ENCODE measurements around the gene ARHGEF4.

ARHGEF4 gene

DNA sequence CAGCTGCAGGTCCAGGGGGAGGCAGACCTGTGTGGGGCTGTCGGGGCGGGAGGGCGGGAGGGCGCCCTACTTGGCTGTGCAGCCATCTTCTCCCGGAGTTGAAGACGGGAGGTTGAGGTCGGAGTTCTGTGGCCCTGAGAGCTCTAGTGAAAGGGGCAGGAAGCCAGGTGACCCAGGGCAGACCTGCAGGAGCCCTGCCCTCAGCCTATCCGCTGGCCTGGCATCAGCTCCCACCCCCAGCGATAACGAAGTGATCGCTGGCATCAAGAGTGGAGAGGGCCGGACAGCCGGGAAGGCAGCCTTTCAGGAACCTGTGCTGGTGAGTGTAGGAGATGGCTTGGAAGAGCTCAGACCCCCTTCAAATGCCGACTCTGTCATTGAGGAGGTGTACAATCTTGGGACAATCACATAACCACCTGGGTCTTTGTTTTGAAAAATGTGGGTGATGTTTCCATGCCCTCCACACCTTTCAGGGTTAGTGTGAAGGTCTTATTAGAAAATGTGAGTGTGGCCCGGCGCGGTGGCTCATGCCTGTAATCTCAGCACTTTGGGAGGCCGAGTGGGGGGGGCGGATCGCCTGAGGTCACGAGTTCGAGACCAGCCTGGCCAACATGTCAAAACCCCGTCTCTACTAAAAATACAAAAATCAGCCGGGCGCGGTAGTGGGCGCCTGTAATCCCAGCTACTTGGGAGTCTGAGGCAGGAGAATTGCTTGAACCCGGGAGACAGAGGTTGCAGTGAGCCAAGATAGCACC lies 1.3 kb downstream of the ARHGEF4 start:
- DNase-seq: no peak

DNA sequence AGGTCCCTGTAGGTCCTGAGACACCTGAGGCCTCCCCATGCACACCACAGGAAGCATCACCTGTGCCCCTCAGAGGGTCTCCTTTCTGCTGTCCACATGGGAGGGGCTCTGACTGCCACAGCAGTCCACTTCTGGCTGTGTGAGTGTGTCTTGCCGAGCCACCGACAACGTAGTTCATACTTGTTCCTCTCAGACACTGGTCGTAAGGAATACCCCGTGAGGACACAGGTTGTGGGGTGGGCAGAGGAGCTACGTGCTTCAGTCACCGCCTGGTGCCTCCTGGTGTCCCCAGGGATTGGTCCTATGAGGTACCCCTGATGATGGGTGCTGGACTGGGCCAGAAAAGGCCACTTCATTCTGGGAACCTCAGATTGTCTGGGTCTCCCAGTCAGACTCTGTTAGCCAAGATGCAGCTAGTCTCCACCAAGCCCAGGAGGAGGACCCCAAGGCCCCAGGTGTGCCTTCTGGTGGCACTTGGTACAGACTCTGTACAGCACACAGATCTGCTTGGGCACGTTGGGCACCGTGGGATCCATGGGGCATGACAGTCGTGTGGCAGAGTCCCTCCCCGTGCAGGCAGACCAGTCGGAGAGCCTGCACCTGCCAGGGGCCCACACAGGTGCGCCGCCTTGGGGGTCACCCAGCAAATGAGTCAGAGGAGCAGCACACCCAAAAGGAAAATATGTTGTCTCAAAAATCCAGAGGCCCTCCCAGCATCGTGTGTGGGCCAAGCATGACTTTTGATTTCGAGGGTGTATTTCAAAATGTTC lies 2.5 kb downstream of the ARHGEF4 start:
- DNase-seq: no peak

DNA sequence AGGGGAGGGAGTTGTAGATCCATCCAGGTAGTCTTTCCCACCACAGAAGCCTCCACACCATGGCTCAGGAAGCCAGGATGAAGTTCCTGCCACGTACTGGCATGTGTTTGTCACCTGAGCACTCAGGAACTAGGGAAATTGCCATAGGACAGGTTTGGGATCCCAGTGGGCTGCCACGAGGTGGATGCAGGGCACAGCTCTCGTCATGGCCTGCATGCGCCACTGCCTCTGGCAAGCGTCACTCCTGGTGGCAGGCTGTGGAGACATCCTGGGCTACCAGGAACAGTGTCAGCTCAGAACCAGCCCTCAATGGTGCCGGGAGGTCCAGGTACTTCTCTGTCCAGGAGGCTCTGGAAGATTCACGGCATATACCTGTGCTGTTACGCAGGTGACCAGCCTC lies 3.8 kb downstream of the ARHGEF4 start:
- no peak for DNase-seq

DNA sequence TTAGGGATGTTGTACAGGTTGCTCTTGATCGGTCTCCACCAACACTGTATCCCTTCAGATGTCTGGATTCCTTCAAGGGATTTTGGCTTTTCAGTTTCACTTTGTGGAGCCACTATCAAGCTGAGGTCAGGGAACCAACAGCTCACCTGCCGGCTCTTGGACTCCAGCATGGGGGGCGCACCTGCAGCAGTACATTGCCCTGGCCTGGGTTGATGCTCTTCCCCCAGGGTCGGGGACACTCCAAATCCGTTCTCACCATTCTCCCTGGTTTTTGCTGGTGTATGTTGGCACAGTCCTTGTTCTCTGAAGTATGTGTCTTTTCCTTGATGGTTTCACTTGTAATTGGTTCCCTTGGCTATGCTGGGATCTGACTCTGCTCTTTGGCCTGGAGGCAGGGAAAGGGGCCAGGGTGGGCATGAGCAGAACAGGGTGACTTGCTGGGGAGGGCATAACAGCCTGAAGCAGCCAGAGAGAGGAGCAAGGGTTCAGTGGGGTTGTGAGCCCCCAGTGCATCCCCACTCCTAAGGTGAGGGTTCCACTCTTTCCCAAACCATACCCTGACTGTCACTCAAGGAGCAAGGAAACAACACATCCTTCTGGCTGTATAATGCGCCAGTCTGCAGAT lies 5.1 kb downstream of the ARHGEF4 start:
- no peak for DNase-seq

DNA sequence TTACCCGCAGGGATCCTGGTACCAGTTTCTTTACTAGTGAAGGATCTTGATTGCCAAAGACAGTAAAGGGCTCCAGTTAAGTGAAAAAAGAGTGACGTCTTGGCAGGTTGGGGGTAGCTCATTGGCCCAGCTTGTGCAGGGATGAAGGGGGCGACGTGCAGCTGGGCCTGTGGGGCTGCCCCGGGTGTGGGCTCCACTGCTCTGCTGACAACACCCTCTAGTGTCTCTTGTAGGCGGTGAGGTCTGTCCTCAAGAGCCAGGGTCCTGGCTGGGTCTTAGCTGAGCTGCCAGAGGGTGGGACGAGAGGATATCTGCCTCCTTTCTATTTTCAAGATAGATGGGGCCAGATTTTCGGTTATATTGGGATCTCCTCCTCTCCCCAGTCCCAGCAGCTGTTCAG lies 6.1 kb downstream of the ARHGEF4 start:
- DNase-seq: no peak

DNA sequence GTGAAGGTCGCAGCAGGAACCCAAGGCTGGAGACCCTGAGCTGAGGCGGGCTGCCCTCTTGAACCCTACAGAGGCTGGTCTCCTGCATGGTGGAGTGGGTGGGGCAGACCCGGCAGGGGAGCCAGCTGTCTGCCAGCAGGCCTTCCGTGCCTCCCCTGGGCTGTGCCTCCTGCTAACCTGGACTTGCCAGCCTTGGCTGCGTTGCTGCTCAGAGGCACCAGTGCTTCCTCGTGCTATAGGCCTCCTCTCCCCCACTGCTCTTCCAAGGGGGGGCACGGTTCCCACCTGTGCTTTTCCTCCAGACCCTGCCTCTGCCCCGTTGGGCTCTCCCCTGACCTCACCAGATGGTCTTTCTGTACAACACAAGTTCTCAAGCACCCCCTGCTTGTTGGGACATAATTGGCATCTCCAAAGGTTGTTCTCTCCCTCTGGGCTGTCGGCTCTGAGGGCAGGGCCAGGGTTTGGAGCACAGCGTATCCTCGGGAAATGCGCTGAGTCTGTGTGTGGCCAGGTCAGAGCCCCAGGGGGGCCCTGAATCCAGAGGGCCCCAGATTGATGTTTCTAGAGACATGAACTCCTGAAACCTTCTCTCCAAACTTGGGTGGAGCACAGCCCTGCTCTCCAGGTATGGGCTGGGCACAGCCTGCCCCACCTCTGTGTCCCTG lies 6.7 kb downstream of the ARHGEF4 start:
- DNase-seq: no peak

DNA sequence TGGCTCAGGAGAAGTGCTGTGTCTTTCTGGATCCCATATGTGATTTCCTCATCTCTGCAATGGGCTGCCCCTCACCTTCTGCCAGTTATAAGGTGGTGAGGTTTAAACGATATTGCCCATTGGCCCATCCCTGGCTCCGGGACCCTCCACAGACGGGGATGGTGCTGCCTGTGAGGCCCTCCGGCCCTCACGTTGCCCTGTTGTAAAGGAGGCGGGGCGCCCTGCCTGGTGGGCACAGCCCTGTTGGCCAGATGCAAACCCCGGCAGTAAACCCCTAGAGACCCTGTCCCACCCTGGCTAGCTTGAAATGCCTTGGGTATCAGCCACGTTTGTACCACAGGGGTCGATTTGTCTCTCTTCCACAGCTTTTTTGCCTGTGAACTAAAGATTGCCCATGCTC lies 7.4 kb downstream of the ARHGEF4 start:
- DNase-seq: no peak

DNA sequence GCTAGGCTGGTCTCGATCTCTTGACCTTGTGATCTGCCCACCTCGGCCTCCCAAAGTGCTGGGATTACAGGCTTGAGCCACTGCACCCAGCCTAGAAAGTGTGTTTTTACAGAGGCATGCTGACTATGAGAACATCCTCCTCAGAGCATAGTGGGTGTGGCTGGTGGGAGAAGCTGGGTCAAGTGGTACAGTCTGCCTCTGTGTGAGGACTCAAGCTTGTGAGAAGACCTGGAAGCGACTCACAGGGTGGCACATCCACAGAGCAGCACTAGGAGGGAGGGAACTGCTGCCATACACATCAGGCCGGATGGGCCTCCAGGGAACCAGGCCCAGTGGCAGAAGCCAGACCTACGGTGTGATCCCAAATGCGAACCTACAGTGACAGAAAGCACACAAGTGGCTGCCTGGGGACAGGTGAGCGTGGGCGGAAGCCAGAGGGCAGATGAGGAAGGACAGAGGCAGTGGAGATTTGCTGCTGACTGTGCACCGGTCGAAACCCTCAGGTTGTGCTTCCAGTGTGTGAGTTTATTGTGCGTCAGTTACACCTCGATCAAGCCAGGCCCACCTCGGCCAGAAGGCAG lies 8.9 kb downstream of the ARHGEF4 start:
- DNase-seq: no peak

DNA sequence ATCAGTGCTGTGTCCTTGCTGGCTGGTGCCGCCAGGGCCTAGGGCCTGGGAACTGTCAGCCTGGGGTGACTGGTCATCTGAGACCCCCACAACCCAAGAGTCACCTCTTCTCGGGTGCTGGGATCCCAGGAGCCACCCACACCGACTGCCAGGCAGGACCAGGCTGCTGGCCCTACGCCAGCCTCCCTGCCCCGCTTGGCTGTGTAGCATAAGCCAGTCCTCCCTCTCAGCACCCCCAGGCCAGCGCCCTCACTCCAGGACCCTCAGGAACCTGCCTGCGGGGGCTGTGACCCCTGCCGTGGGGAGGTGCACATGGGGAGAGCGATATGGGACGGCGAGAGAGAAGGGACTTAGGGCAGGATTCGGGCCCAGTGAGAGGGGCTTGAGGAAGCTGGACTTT lies 9.5 kb downstream of the ARHGEF4 start:
- no peak for DNase-seq

DNA sequence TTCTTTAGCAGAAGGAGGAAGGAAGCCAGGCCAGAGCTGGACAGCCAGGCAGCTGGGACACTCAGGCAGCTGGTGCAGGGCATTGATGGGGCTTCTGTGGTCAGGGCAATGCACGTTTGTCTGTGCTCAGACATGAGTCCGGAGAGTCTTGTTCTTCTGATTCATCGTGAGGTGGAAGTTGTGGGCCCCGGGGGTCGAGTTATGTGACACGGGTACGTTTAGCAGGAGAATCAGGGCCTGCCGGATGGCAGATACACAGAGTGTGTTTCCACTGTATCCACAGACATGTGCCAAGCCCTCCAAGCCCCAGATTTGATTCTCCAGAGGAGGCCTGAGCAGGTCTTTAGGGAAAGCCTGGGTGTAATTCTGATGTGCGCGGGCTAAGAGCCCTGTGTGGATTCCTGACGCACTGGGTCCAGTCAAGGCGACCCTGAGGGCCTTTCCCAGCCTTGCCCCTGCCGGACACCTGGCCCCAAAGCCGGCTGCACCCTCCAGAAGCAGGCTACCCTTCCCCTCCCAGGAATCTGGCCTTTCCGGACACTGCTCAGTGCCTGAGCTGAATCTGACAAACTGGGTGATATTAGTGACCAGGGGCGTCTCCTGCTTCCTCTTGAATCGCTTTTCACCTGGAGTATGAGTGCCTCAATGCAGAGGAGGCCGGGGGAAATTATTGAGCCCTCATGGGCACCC lies 10.1 kb downstream of the ARHGEF4 start:
- no peak for DNase-seq

DNA sequence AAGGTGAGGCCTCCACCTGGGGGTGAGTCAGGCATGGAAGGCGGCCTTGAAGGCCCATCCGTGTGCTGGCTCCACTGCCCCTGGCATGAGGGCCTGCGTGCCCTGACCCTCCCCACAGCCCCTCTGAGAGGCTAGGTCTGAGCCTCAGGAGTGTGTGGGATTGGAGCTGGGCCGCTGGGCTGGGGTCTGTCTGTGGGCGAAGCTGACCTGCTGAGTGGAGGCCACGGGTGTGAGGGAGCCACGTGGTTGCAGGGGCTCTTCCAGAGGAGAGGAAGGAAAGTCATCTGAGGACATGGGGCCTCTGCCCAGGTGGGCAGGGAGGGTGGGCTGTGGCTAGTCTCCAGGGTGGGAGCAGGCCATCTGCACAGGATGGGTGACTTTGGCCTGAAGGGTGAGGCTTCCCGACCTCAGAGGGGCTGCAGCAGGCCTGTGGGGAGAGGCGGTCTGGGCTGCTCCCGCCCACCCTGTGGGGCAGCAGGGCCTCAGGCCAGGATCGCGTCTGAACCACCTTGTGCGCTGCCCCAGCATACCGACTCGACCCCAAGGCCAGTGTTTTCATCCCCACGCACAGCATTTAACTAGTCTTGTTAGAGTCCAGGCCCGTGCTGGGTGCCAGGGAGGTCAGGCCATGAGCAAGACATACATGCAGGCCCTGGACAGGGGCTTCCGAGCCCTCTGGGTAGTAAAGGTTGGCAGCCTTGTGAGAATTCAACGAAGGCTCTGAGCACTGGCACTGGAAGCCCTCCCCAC lies 11.2 kb downstream of the ARHGEF4 start:
- DNase-seq: no peak

DNA sequence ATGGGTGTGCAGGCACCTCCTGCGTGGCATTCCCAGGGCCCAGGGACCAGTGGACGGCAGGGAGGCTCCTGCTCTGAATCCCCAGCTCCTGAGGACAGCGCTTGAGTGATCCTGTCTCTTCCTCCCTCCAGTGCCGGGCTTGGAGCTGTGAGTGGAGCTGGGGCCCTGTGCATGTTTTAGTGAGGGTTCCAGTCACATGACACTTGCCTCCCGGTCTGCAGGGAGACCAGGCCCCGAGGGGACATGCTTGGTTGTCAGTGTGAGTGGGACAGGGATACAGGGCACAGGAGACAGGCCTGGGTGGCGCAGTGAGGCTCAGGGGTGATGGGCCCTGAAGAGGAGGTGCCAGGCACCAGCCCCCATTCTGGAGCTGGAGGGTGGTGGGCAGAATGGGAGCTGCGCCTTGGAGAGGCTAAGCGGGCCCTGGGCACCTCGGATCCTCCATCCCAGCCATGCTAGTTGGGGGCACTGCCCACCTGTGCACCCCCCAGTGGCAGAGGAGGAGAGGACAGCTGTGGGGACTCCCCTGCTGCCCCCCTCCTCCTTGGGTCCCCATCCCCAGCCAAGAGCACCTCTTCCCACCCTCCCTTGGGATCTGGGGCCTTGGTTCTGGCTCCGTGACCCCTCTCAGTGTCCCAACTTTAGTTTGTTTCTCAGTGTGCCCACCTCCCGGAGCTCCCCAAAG lies 12.0 kb downstream of the ARHGEF4 start:
- DNase-seq: no peak

DNA sequence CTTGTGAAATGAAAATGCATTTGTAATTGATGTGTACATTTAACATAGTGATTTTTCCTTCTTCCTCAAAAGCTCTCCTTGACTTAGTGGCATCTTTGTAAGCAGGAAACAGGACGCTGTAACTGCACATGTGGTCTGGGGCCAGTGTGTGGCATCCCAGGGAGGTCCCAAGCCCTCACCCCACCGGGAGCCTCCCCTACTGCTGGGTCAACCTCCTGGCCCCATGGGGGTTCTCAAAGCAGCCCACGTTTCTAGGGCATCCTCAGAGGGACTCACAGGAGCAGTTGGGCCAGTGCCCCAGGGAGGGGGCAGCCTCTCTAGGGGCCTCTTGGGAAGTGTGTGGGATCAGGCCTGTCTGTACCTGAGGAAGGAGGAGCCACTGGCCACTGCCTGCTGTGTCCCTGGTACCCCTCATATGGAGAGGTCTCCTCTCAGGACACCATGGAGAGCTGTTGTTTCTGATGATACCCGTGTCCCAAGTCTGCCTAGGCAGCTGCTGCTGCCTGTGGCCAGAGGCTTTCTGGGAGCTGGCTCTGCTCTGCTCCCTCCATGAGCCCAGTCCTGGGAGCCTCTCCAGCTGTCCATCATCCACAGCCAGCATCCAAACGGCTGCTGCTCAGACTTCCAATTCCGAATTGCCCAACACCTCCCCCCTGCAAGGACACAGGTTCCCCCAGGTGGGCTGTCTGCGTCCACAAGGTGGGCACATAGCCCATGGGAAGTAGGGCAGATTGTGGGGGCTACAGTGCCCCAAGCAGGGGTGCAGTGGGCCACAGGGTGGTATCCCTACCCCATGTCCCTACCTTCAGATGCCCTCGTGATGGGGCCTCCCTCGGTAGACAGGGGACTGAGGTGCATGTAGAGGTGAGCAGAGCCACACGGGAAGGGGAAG lies 13.4 kb downstream of the ARHGEF4 start:
- no peak for DNase-seq

DNA sequence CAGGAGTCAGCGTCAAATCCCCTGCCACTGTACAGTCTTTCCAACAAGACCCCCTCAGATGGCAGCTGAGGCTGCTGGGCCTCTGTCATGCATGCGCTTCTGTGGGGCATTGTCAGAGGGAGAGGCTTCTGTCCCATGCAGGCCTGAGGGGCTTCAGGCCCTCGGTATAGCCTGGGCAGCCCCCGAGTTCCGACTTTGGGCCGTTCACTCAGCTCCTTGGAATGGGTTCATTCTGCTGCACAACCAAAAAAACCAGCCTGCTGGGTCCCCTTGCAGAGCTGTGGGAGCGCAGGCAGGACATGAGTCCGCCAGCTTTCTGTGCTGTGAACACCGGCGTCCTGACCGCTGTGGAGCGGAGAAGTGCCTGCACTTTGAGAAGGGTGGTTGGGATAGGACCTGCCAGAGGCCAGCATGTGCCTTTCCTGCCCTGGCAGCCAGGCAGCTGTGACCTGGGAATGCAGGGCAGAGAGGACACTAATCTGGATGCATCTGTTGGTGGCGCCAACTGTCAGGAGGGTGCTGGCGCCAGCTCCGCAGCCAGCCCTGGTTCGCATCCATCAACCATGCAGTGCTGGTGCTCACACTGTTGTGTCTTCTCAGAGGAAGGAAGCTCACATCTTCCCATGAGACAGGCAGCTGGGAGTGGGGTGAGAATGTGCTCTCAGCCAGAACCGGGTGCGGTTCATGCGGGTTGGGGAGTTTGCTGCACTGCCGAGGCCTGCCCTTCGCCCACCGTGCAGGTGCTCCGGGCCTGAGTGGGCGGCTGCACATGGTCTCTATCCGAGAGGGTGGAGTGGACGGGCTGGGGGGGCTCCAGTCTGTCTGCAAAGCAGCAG lies 14.3 kb downstream of the ARHGEF4 start:
- no peak for DNase-seq

DNA sequence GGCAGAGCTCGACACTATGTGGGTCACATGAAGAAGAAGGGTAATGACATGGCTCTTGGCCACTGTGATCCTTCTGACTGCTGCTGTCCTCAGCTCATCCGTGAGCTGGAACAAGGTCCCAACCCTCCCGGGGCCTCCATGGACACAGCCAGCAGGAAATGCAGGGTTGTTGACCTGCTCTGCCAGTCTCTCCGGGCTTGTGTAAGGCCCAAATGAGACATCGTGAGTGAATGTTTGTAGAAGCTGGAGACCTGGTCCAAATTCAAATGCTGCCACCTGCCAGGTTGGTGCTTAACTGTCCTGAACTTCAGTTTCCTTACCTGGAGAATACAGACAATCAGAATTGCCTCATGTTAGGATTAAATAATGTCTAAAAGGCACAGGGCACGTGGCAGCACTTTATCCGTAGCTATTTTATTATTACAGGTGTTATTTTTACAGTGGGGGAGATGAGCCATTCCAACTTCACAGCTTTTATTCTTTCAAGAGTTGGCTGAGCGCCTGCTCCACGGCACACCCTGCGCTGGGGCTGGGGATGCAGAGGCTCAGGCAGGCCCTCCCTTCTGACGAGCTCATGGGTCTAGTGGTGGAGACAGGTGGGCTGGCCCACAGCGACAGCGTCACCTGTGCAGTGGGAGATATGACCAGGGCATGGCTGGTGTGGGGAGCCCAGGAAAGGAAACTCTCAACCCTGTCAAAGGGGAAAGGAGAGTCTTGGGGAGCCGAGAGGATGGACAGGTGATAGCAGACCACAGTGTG lies 15.1 kb downstream of the ARHGEF4 start:
- no peak for DNase-seq

DNA sequence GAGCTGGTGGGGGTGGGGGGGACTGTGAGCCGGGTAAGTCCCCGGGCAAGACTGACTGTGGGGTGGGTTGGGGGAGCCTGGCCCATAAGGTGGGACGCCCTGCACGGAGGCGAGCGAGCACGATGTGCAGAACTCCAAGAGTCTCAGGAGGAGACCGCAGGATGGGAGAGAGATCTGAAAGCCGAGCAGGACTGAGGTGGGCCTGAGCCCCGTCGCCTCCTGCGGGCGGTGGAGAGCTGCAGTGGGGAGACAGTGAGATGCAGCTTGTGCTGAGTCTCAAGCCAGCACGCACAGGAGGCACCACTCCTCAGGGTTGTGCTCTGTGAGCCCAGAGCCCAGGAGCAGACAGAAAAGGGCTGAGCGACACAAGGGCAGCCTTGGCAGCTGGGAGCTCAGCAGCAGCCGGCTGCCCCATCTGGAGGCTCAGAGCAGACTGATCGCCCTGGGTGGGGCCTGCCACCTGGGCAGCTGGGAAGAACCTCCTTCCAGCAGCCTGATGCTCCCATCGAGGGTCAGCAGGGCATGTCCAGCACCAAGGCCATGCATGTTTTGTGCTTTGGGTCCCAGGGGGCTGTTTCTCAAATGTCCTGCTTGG lies 15.9 kb downstream of the ARHGEF4 start:
- no peak for DNase-seq

DNA sequence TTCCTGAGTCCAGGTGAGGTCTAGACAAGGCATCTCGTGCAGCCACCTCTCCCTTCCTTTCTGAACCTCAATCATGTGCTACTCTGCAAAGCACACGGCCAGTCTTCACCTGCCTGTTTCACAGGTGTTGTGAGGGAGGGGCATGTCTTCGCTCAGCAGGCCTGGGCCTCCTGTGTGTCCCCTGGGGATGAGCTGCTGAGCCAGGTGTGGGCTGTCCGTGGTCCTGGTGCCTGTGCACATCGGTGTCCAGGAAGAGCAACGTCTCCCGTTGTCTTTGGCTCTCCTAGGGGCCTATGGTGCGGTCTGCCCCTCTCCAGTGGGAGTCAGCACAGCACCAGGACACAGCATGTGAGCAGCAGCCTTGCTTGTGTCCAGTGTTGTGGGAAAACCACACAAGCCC lies 16.7 kb downstream of the ARHGEF4 start:
- DNase-seq: no peak

DNA sequence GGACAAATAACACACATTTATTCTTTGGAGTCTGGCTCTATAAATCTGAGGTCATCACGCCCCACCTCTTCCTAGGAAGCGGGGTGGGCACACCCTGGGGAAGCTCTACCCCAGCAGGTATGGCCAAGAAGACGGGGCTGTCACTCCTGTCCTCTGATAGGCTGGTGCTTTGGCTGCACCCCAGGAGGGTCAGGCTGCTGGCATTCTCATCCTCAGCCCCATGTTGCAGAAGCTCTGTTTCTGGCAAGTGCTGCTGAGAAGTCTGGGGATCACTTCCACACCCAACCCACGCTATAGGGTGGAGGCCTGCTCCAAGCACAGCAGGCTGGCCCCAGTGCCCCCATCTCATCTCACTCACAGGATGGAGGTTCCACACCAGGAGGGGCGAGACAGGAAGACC lies 17.6 kb downstream of the ARHGEF4 start:
- no peak for DNase-seq

Data from CD4-positive, alpha-beta T cell treated with Interleukin-17A for 1 hour (primary cell).